SIG-M5 (cell line): ENCODE measurements around the gene LCE4A.
"Not testable (repeated sequence)": the region's sequence is repeated elsewhere in the genome, so short reads cannot be mapped to it uniquely, and the experiment has no call there.

Experiments
- DNase-seq: peaks from one replicate; lab custom pipeline; 2025; lab: John Stamatoyannopoulos, UW

The LCE4A gene, protein sequence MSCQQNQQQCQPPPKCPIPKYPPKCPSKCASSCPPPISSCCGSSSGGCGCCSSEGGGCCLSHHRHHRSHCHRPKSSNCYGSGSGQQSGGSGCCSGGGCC

GRCh38 chr1:152707860-152708259 lies at the start of gene LCE4A:
Gene LCE4A, plus strand, starts transcription at chr1:152708160. Its CDS starts 916 bp downstream, at chr1:152709076.
- no peak for DNase-seq

GRCh38 chr1:152658649-152659048 lies 49.3 kb upstream of the LCE4A start:
- no peak for DNase-seq

GRCh38 chr1:152663098-152663497 lies 44.9 kb upstream of the LCE4A start, which contains the start of gene LCE2D:
Gene LCE2D, plus strand, starts transcription at chr1:152663380. Its CDS starts 726 bp downstream, at chr1:152664106.
- no peak for DNase-seq

DNA sequence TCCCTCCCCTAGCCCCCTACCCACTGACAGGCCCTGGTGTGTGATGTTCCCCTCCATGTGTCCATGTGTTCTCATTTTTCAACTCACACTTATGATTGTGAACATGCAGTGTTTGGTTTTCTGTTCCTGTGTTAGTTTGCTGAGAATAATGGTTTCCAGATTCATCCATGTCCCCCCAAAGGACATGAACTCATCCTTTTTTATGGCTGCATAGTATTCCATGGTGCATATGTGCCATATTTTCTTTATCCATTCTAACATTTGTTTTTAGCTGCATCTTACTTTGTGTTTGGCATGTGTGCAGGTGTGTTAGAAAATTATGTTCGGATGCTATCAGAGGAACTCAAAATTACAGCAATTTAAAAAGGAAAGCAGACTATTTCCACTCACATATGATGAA lies 41.8 kb upstream of the LCE4A start:
- DNase-seq: not testable (repeated sequence)

DNA sequence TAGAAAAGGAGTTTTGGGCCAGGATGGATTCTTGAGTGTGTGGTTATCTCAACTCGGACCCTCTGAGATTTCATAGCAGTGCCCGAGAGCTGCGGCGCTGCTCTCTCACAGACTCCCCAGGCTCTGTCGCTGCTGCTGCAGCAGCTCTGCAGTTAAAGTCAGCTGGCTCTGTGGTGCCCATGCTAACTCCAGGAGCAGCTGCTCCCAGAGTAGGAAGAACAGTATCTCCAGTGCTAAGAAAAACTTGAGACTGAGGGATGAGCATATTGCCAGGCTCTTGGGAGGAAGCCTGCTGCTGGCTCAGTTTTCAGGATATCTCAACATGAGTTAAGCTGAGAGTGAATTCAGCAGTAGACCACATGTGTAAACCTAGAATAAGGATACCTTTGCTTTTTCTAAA lies 40.3 kb upstream of the LCE4A start:
- DNase-seq: no peak

DNA sequence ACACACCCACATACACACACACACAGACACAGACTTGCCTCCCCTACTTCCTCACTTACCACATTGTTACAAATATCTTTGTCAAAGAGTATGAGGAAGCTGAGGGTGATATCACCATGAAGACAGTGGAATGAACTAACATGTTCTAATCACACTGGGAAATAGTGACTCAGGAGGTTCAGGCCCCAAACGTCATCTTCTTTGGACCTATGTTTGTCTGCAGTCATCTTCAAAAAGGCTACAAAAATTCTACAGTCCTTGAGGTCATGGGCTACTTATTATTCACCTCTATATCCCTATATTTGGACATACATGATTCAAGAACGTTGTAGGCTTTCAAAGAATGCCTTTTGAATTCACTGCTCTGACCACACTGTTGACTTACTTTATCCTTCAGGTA lies 34.9 kb upstream of the LCE4A start:
- DNase-seq: no peak

- not testable (repeated sequence) for DNase-seq
Observed at GRCh38 chr1:152674983-152675382, 33.0 kb upstream of the LCE4A start, which contains the start of gene LCE2C. Gene LCE2C, plus strand, starts transcription at chr1:152675279. Its CDS starts 737 bp downstream, at chr1:152676016.

GRCh38 chr1:152679459-152679858 lies 28.5 kb upstream of the LCE4A start:
- DNase-seq: no peak

DNA sequence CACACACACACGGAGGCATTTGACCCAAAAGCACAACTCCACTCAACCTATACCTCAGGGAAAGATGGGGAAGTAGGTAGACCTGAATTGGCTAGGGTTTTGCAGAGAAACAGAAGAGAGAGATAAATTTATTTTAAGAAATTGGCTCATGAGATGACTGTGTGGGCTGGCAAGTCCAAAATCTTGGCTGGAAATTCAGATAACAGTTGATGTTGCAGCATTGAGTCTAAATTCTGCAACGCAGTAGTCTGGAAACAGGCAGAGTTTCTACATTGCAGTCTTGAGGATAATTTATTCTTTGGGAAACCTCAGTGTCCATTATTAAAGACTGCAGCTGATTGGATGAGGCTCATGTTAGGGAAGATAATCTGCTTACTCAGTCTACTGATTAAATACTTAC lies 26.3 kb upstream of the LCE4A start:
- no peak for DNase-seq

- DNase-seq: no peak
Observed at GRCh38 chr1:152683846-152684245, 24.1 kb upstream of the LCE4A start.

DNA sequence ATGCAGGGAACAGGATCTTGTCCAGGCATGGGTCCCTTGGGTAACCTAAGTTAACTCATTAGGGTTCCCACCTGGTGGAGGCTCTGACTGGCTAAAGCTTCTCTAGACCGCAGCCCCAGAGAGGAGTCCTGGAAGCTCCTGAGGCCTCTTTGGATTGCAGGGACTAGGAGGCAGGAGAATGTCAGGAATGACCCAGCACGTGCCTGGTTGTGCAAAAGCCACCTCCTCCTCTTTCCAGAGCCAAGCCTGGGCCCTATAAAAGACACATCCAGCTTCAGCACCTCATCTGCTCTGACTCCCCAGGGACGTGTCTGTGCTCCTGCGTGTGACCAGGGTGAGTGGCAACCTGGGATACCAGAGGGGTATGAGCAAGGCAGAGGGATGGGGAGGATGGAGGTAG lies 22.1 kb upstream of the LCE4A start, which contains the start of gene LCE2B:
Gene LCE2B, plus strand, starts transcription at position 301 of the 400 bp plus-strand sequence. CDS start 721 bp downstream, outside the sequence.
- DNase-seq: not testable (repeated sequence)

GRCh38 chr1:152697701-152698600 lies 10.0 kb upstream of the LCE4A start, which contains the start of gene LCE2A:
Gene LCE2A, plus strand, starts transcription at chr1:152698345. Its CDS starts 557 bp downstream, at chr1:152698902.
- no peak for DNase-seq

- DNase-seq: no peak
Observed at GRCh38 chr1:152699746-152700145, 8.2 kb upstream of the LCE4A start.

- no peak for DNase-seq
Observed at GRCh38 chr1:152718238-152718637, 10.3 kb downstream of the LCE4A start.

DNA sequence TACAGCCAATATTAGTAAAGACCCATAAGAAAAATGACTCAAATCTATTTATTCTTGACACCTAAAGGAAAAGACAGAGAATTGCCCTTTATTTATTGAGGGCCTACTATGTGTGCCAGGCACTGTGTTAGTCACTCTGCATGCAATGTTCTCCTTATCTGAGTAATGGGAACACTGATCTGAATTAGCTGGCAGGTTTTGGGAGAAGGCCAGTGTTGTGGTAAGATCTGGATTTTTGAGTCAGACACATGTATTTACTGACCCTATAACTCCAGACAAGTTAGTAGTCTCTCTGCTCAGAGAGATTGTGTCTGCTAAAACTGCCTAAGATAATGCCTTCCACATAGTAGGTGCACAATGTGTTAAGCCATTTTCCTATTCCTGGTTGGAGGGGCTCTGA lies 17.3 kb downstream of the LCE4A start:
- no peak for DNase-seq

DNA sequence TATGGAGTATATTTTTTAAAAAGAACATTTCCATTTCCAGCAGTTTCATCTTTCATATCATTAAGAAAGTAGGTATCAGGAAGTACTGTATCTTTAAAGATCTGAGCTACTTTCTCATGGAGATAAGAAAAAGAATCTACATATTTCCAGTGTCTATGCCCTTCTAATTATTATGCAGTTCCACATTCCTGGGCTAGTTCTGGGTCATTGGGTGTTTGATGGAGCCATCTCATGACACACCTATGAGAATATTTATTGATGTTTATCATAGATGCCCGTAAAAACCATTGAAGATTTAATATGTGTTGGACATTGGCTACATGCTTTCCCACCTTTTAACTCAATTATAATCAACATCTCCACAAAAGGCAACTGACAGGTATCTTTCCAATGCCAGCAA lies 21.0 kb downstream of the LCE4A start:
- no peak for DNase-seq

GRCh38 chr1:152735648-152736047 lies 27.7 kb downstream of the LCE4A start:
- DNase-seq: no peak

DNA sequence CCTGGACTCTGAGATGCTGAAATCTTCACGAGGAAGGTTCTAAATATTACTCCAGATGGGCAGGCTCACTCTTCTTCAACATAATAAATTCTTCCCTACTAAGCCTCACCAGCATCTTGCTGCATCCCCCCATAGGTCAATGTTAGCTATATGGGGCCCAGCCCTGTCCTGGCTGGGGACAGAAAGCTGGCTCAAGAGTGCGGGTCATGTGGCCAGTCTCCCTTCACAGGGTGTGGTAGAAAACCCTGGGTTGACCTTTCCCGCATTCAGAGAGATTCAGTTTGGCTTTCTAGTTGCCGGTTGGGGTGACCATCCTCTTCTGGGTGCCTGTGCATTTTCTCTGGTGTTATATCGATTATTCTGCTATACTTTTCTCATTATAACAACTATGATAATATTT lies 30.0 kb downstream of the LCE4A start:
- DNase-seq: no peak

DNA sequence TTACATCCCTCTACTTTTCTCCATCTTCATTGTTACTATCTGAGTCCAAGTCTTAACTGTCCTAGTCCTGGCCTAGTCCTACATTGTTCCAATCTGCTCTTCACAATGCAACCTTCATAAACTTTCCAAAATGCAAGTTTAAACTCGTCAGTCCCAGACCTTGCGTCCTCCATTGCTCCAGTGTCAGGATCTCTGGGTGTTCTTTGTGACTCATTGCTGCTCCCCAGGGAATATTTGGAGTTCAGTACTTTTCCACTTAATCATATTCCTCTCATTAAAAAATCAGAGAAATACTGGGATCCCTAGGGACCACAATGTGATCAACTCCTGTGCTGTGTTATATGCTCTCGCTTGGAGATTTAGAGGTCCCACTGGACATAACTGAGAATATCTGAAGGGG lies 31.9 kb downstream of the LCE4A start:
- no peak for DNase-seq

DNA sequence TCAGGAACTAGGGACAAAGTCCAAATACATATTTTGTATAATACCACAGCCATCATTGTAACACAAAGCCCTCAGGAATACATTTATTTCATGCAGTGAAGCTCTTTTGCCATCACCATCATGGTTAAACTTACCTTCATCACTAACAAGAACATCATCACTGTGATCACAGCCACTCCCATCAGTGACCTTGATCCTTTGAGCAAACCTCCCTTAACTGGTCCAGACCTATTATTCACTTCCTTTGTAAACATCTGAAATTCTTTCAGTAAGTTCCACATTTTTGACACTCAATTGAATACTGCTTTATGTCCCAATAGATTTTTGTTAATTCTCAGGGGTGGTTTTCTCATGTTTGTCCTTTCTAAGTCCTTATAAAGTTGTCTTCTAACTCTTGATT lies 33.7 kb downstream of the LCE4A start:
- no peak for DNase-seq

- no peak for DNase-seq
Observed at GRCh38 chr1:152743371-152744145, 35.6 kb downstream of the LCE4A start.

DNA sequence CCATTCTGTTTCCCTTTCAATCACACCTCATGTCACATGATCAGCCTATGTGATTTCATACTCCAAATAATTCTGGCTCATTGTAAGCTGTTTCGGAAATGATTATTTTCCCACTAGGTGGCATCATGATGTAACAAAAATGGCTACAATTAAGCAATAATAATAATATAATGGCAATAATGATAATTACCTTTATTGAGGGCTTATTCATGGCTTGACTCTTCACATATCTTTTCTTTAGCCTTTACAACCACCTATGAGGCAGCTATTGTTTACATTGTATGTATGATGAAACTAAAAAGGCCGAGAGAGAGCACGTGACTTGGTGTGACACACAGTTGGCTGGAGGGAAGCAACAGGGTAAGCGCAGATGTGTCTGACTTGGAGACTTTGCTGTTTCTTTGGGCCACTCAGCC lies 37.3 kb downstream of the LCE4A start:
- no peak for DNase-seq
